B cell (primary cell): ENCODE measurements around the gene NSUN2. TPM values are rescaled to one million over a fixed set of nuclear protein-coding genes. Genes with fewer than 3 reads are reported as not detected.

Source experiments
- ATAC-seq: fragments of 200-7000 bp; cut with Tn5 transposase; one replicate; pipeline ENCODE4 v1.10.0; 2021; ENCODE audit warnings: low read depth, mild to moderate bottlenecking, moderate number of reproducible peaks, moderate library complexity
- CTCF ChIA-PET: fragments of 350-600 bp; sonication (Branson Sonifier 250); formaldehyde crosslinking; loops from one replicate; lab custom pipeline; 2021; ENCODE audit warnings: antibody characterized with exemption, inconsistent platforms; lab: Charles Lee
- POLR2A ChIA-PET: fragments of 350-600 bp; sonication (Branson Sonifier 250); formaldehyde crosslinking; loops from one replicate; lab custom pipeline; 2021; ENCODE audit warnings: antibody characterized with exemption; lab: Charles Lee
- DNase-seq: peaks from one replicate; pipeline ENCODE4 v3.0.0; 2013
- H2AFZ ChIP-seq: 2 replicates; pipeline ENCODE4 v1.6.1; 2012; ENCODE audit warnings: mild to moderate bottlenecking, low read depth, low read length; ENCODE audit not compliant: insufficient read depth, poor library complexity, severe bottlenecking
- H3K27ac ChIP-seq, 2 donors: 1 replicate in 1 of 2; 2 replicates in 1 of 2; pipeline ENCODE4 v1.5.1; 2012 to 2013; ENCODE audit warnings: low read length in 2 of 2, mild to moderate bottlenecking in 2 of 2, moderate library complexity in 1 of 2
- H3K27me3 ChIP-seq, 4 experiments: fragments of 200-600 bp in 1 of 4; sonication (generic) in 1 of 4; replicated peaks in 1 of 4; 1 replicate in 2 of 4; 2 replicates in 2 of 4; pipeline versions ENCODE4 v1.6.1 to v1.7.0; 2013 to 2016; ENCODE audit warnings: low read length in 3 of 4, mild to moderate bottlenecking in 2 of 4, mixed read lengths in 1 of 4, moderate library complexity in 1 of 4; ENCODE audit not compliant: insufficient read depth in 4 of 4, control insufficient read depth in 3 of 4; ENCODE audit errors: control extremely low read depth in 1 of 4
- H3K36me3 ChIP-seq, 2 experiments: replicated peaks in 1 of 2; 1 replicate in 1 of 2; 2 replicates in 1 of 2; pipeline versions ENCODE4 v1.6.1 to v1.7.1; 2013; ENCODE audit warnings: low read length in 1 of 2; ENCODE audit not compliant: insufficient read depth in 2 of 2, control insufficient read depth in 1 of 2; ENCODE audit errors: control extremely low read depth in 1 of 2, extremely low read depth in 1 of 2
- H3K4me1 ChIP-seq, 2 donors: fragments of 200-600 bp in 1 of 2; sonication (generic) in 1 of 2; 1 replicate in 1 of 2; 2 replicates in 1 of 2; pipeline versions ENCODE4 v1.5.1 to v1.6.1; 2013 to 2017; ENCODE audit warnings: low read length in 2 of 2; ENCODE audit not compliant: control insufficient read depth in 2 of 2, insufficient read depth in 2 of 2
- H3K4me2 ChIP-seq: replicated peaks from 2 replicates; pipeline ENCODE3; 2012; ENCODE audit warnings: mild to moderate bottlenecking, low read depth, low read length; ENCODE audit not compliant: poor library complexity, severe bottlenecking
- H3K4me3 ChIP-seq, 5 experiments: fragments of 200-600 bp in 1 of 5; sonication (generic) in 1 of 5; 1 replicate in 3 of 5; 2 replicates in 2 of 5; pipeline versions ENCODE4 v1.5.1 to v1.7.0; 2011 to 2016; ENCODE audit warnings: low read length in 4 of 5, mild to moderate bottlenecking in 4 of 5, low read depth in 2 of 5, control low read depth in 1 of 5, moderate library complexity in 1 of 5; ENCODE audit not compliant: insufficient read depth in 1 of 5; ENCODE audit errors: control extremely low read depth in 1 of 5, extremely low read depth in 1 of 5
- H3K79me2 ChIP-seq: fragments of 200-600 bp; sonication (generic); one replicate; pipeline ENCODE4 v1.6.0; 2016; ENCODE audit warnings: low read length; ENCODE audit not compliant: control insufficient read depth, insufficient read depth
- H3K9ac ChIP-seq: fragments of 200-600 bp; sonication (generic); 2 replicates; pipeline ENCODE4 v1.6.1; 2017; ENCODE audit warnings: mild to moderate bottlenecking, low read length, moderate library complexity
- H3K9me3 ChIP-seq, 3 donors: one replicate each; pipeline versions ENCODE4 v1.6.1 to v1.7.1; 2013; ENCODE audit warnings: low read length in 2 of 3; ENCODE audit not compliant: control insufficient read depth in 2 of 3, insufficient read depth in 1 of 3; ENCODE audit errors: control extremely low read depth in 1 of 3
- H4K20me1 ChIP-seq: 2 replicates; pipeline ENCODE4 v1.6.0; 2012; ENCODE audit warnings: mild to moderate bottlenecking, low read length; ENCODE audit not compliant: insufficient read depth, control insufficient read depth, poor library complexity, severe bottlenecking
- H3K27ac Mint-ChIP-seq: one replicate; pipeline ENCODE4 v1.8.0; 2021; ENCODE audit warnings: mixed read lengths
- H3K27me3 Mint-ChIP-seq: one replicate; pipeline ENCODE4 v1.8.0; 2021; ENCODE audit warnings: mixed read lengths
- H3K4me1 Mint-ChIP-seq: one replicate; pipeline ENCODE4 v1.8.0; 2021; ENCODE audit warnings: mixed read lengths
- H3K4me3 Mint-ChIP-seq: one replicate; pipeline ENCODE4 v1.8.0; 2021; ENCODE audit warnings: mixed read lengths
- H3K9me3 Mint-ChIP-seq: one replicate; pipeline ENCODE4 v1.8.0; 2022; ENCODE audit warnings: mixed read lengths; ENCODE audit not compliant: insufficient read depth
- EZH2 ChIP-seq: IDR thresholded peaks from 2 replicates; pipeline ENCODE4 v1.6.1; 2012; ENCODE audit warnings: borderline replicate concordance, low read depth, mild to moderate bottlenecking, moderate library complexity, low read length; ENCODE audit not compliant: insufficient read depth, poor library complexity, severe bottlenecking
- WGBS: methylation state at CpG from one replicate; pipeline ENCODE4 v1.1.5; 2013; ENCODE audit warnings: missing lambda C conversion rate; ENCODE audit not compliant: insufficient coverage; 5-methylcytosine and 5-hydroxymethylcytosine counted together
- intact Hi-C: fragments of 100-400 bp; cut with micrococcal nuclease; formaldehyde crosslinking; loops from one replicate; pipeline ENCODE4 v1.10.0; 2022
- polyA plus RNA-seq: library from polyadenylated mRNA; depleted of rRNA; stranded (reverse); fragments of >200 nt; gene quantifications from 2 replicates; pipeline ENCODE4 v1.2.3, GENCODE V29; 2012
- total RNA-seq, 2 donors: library from RNA; stranded (reverse); fragments of 120-200 nt in 1 of 2; gene quantifications; 1 replicate in 1 of 2; 2 replicates in 1 of 2; pipeline versions ENCODE4 v1.2.3 to v1.2.4, GENCODE V29; 2013 to 2022
- TF ChIP-seq, protein P1 (sequence below): fragments of 200-600 bp; IDR thresholded peaks from one replicate; pipeline ENCODE4 v1.8.0; 2022; ENCODE audit warnings: antibody characterized with exemption, mild to moderate bottlenecking

NSUN2 gene
- total and polyA plus RNA-seq, 2 donors (not counting 1 experiment from before 2014, with no cell fraction given) = 58.8 to 85.0 TPM

DNA sequence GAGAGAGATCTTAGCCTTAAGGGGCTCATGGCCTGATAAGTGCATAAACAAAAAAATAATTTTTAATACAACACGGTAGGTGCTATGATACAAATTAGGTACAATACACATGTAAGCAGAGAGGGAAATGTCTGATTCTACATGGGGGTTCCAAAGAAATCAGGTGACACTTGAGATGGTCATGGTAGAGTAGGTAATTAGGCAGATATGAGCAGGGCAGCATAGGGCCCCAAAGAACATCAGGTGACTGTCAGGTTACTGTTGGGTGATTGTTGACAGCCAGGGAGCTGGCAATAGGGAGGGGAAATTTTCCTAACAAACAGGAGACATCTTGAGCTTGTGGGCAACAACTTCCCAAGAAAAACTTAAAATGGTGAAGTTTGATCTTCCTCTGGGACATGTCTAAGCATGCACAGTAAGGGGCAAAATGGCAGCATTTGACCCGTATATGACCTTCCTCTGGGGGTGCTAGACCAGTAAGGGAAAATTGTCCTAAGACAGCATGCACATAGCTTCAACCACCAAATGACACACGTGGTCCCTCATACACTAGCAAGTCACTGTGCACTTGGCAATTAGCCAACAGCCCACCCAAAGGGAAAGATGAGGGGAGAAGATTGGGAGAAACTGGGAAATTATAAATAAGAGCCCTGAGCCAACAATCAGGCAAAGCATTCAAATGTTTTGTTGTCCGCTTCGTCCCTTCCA, 43.1 kb upstream of the NSUN2 start:
- Histone ChIP-seq H3K27ac (no peak overlapping the region), H3K4me1 (no peaks in the 10 kb centered on the region), H3K27me3 (peaks cover 0 to under 1% (median 0%) of the 10 kb centered on the region in 4 experiments), H3K9ac (no peak overlapping the region), H2AFZ (no peak overlapping the region), H3K79me2 (no peaks in the 10 kb centered on the region), H3K9me3 (no peaks in the 10 kb centered on the region), H3K4me2 (no peak overlapping the region), H3K36me3 (no peaks in the 10 kb centered on the region), H3K4me3 (no peak overlapping the region), H4K20me1 (no peaks in the 10 kb centered on the region)
- no peaks in the 10 kb centered on the region for H3K27me3 Mint-ChIP-seq
- no peak for DNase-seq
- WGBS = 100% methylated on average over 3 of the region's 5 CpGs
- no peak overlapping the region for H3K27ac Mint-ChIP-seq
- POLR2A ChIA-PET = no interaction called here
- TF ChIP-seq EZH2 = no peak
- TF ChIP-seq, protein P1, sequence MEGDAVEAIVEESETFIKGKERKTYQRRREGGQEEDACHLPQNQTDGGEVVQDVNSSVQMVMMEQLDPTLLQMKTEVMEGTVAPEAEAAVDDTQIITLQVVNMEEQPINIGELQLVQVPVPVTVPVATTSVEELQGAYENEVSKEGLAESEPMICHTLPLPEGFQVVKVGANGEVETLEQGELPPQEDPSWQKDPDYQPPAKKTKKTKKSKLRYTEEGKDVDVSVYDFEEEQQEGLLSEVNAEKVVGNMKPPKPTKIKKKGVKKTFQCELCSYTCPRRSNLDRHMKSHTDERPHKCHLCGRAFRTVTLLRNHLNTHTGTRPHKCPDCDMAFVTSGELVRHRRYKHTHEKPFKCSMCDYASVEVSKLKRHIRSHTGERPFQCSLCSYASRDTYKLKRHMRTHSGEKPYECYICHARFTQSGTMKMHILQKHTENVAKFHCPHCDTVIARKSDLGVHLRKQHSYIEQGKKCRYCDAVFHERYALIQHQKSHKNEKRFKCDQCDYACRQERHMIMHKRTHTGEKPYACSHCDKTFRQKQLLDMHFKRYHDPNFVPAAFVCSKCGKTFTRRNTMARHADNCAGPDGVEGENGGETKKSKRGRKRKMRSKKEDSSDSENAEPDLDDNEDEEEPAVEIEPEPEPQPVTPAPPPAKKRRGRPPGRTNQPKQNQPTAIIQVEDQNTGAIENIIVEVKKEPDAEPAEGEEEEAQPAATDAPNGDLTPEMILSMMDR = no peak
- no peak for ATAC-seq
- H3K4me1 Mint-ChIP-seq = no peaks in the 10 kb centered on the region
- no peak overlapping the region for H3K4me3 Mint-ChIP-seq
- H3K9me3 Mint-ChIP-seq = no peaks in the 10 kb centered on the region
- CTCF ChIA-PET = no interaction called here
- intact Hi-C loops = no loop called here

DNA sequence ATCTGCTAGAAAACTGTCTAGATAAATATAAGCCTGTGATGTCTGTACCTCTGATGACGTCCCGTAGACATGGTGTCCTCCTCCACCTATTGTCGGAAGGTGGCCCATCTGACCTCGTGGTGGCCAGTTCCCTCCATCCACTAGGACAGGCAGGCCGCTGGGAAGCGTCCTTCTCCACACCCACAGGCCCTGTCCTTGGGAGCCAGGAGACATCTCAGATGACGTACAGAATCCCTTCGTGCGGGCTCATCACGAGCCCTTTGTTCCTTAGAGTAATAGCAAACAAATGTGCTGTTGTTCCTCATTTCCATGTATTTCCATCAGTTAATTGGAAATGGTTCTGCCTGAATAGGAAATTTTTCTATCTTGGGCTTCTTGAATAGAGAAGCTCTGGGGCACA, 42.0 kb upstream of the NSUN2 start:
- Histone ChIP-seq H3K4me1 (no peaks in the 10 kb centered on the region), H3K9me3 (peaks cover 0 to 5% (median 1%) of the 10 kb centered on the region in 3 donors), H2AFZ (no peak overlapping the region), H3K27me3 (no peaks in the 10 kb centered on the region), H3K36me3 (peaks cover 0 to 4% of the 10 kb centered on the region in 2 experiments), H3K9ac (no peak overlapping the region), H3K4me2 (no peak overlapping the region), H3K79me2 (no peaks in the 10 kb centered on the region), H3K4me3 (no peak overlapping the region), H4K20me1 (no peaks in the 10 kb centered on the region), H3K27ac (no peak overlapping the region)
- CTCF ChIA-PET = no interaction called here
- H3K4me3 Mint-ChIP-seq = no peak overlapping the region
- 94% methylated on average over 4 of the region's 10 CpGs for WGBS
- TF ChIP-seq, protein P1 = no peak
- TF ChIP-seq EZH2 = no peak
- intact Hi-C loops = no loop called here
- H3K27me3 Mint-ChIP-seq = no peaks in the 10 kb centered on the region
- ATAC-seq (no peak), DNase-seq (no peak)
- H3K4me1 Mint-ChIP-seq = no peaks in the 10 kb centered on the region
- no peak overlapping the region for H3K27ac Mint-ChIP-seq
- no peaks in the 10 kb centered on the region for H3K9me3 Mint-ChIP-seq
- POLR2A ChIA-PET = no interaction called here
